Endothelial cell (in vitro differentiated cells): ENCODE data around the gene EIF3I. TPM values are rescaled to one million over a fixed set of nuclear protein-coding genes. Genes with fewer than 3 reads are reported as not detected.

Source experiments
- DNase-seq: peaks from one replicate; pipeline ENCODE4 v3.0.0; 2021; ENCODE audit warnings: low spot score
- H3K27ac Mint-ChIP-seq: one replicate; pipeline ENCODE4 v1.8.0; 2021; ENCODE audit warnings: mixed read lengths, inconsistent platforms; ENCODE audit not compliant: unreplicated experiment
- H3K27me3 Mint-ChIP-seq: one replicate; pipeline ENCODE4 v1.8.0; 2021; ENCODE audit warnings: mild to moderate bottlenecking, moderate library complexity, mixed read lengths, inconsistent platforms; ENCODE audit not compliant: unreplicated experiment
- H3K36me3 Mint-ChIP-seq: one replicate; pipeline ENCODE4 v1.8.0; 2021; ENCODE audit warnings: mild to moderate bottlenecking, low read depth, mixed read lengths, inconsistent platforms; ENCODE audit not compliant: unreplicated experiment
- H3K4me1 Mint-ChIP-seq: one replicate; pipeline ENCODE4 v1.8.0; 2021; ENCODE audit warnings: mild to moderate bottlenecking, mixed read lengths, inconsistent platforms; ENCODE audit not compliant: unreplicated experiment
- H3K4me3 Mint-ChIP-seq: one replicate; pipeline ENCODE4 v1.8.0; 2021; ENCODE audit warnings: mild to moderate bottlenecking, mixed read lengths, inconsistent platforms; ENCODE audit not compliant: unreplicated experiment
- H3K9me3 Mint-ChIP-seq: one replicate; pipeline ENCODE4 v1.8.0; 2021; ENCODE audit warnings: mixed read lengths, inconsistent platforms; ENCODE audit not compliant: unreplicated experiment
- total RNA-seq: library from RNA; stranded (reverse); fragmentation: NEBNext Ultra II Directional; extraction: Animal tissue kit (Norgen Biotek cat#: 25700); gene quantifications from one replicate; pipeline ENCODE4 v1.2.1, GENCODE V29; 2021; ENCODE audit not compliant: unreplicated experiment
- TF ChIP-seq, protein P1 (sequence below): fragments of 200-600 bp; sonication (generic); IDR thresholded peaks from one replicate; pipeline ENCODE4 v1.5.0; 2021; ENCODE audit warnings: antibody characterized with exemption; ENCODE audit not compliant: unreplicated experiment

EIF3I gene
- total RNA-seq, 1 donor from 2014 or later, result 174 TPM

DNA sequence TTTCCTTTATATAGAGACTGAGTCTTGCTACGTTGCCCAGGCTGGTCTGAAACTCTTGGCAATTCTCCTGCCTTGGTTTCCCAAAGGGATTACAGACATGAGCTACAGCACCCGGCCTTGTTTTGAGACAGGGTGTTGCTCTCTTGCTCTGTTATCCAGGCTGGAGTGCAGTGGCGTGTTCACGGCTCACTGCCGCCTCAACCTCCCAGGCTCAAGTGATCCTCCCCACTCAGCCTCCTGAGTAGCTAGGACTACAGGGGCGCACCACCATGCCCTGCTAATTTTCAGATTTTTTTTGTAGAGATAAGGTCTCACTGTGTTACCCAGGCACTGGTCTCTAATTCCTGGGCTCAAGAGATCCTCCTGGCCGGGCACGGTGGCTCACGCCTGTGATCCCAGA, 43.6 kb downstream of the EIF3I start:
- H3K36me3 Mint-ChIP-seq, result no peaks in the 10 kb centered on the region

DNA sequence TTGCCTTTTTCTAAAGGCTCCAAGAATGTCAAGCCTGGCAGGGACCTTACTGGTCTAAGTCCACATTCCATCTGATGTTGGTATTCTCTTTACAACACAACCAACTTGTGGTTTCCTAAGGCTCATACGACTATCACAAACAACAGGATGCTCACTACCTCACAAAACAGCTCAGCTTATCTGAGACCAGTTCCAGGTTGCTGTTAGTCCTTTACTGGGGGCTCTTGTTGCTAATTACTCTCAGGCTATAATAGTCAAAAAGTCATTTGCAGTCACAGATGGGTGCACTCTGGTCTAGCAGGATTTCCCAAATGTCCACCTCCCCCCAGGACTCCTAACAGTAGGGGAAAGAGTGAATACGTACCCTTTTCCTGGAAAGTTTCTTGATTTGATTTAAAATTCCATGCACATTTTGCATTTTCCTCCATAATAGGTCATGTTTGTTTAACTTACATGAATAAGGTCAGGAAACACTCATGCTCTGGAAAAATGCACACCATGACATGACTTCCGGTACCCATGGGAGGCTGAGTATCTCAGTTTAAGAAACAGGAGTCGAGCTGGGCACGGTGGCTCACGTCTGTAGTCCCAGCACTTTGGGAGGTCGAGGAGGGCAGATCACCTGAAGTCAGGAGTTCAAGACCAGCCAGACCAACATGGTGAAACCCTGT, 44.8 kb downstream of the EIF3I start:
- H3K9me3 Mint-ChIP-seq, result no peaks in the 10 kb centered on the region
- DNase-seq, result no peak
- peaks cover 6% of the 10 kb centered on the region for H3K27me3 Mint-ChIP-seq
- no peaks in the 10 kb centered on the region for H3K36me3 Mint-ChIP-seq
- H3K4me1 Mint-ChIP-seq, result peaks cover 14% of the 10 kb centered on the region
- H3K4me3 Mint-ChIP-seq, result no peak overlapping the region
- TF ChIP-seq, protein P1, sequence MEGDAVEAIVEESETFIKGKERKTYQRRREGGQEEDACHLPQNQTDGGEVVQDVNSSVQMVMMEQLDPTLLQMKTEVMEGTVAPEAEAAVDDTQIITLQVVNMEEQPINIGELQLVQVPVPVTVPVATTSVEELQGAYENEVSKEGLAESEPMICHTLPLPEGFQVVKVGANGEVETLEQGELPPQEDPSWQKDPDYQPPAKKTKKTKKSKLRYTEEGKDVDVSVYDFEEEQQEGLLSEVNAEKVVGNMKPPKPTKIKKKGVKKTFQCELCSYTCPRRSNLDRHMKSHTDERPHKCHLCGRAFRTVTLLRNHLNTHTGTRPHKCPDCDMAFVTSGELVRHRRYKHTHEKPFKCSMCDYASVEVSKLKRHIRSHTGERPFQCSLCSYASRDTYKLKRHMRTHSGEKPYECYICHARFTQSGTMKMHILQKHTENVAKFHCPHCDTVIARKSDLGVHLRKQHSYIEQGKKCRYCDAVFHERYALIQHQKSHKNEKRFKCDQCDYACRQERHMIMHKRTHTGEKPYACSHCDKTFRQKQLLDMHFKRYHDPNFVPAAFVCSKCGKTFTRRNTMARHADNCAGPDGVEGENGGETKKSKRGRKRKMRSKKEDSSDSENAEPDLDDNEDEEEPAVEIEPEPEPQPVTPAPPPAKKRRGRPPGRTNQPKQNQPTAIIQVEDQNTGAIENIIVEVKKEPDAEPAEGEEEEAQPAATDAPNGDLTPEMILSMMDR, result no peak
- no peak overlapping the region for H3K27ac Mint-ChIP-seq

More for the DNA sequence above, 43.6 kb downstream of the EIF3I start:
- no peak overlapping the region for H3K4me3 Mint-ChIP-seq
- H3K9me3 Mint-ChIP-seq, result no peaks in the 10 kb centered on the region
- H3K27me3 Mint-ChIP-seq, result peaks cover 2% of the 10 kb centered on the region
- TF ChIP-seq, protein P1, result no peak
- H3K4me1 Mint-ChIP-seq, result peaks cover 14% of the 10 kb centered on the region
- DNase-seq, result no peak
- H3K27ac Mint-ChIP-seq, result peak overlapping the region; percentile 37

DNA sequence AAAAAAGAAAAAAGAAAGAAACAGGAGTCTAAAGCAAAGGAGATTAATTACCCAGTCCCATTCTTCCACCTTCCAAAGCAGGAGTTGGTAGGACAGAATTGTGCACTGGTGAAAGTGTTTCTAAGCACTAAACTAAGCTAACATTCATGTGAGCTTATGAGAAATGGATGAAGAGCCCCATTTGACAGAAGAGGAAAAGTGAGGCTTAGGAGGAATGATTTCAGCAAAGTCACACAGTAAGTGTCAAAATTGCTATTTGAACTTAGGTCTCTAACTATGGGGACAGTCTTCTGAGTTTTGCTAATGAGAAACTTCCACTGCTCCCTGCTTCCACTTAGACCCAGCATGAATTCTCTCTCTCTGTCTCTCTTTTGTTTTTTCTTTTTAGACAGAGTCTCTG, 47.5 kb downstream of the EIF3I start:
- TF ChIP-seq, protein P1, result no peak
- peaks cover 5% of the 10 kb centered on the region for H3K27me3 Mint-ChIP-seq
- H3K9me3 Mint-ChIP-seq, result no peaks in the 10 kb centered on the region
- no peaks in the 10 kb centered on the region for H3K36me3 Mint-ChIP-seq
- DNase-seq, result no peak
- H3K27ac Mint-ChIP-seq, result no peak overlapping the region
- peaks cover 11% of the 10 kb centered on the region for H3K4me1 Mint-ChIP-seq
- no peak overlapping the region for H3K4me3 Mint-ChIP-seq

DNA sequence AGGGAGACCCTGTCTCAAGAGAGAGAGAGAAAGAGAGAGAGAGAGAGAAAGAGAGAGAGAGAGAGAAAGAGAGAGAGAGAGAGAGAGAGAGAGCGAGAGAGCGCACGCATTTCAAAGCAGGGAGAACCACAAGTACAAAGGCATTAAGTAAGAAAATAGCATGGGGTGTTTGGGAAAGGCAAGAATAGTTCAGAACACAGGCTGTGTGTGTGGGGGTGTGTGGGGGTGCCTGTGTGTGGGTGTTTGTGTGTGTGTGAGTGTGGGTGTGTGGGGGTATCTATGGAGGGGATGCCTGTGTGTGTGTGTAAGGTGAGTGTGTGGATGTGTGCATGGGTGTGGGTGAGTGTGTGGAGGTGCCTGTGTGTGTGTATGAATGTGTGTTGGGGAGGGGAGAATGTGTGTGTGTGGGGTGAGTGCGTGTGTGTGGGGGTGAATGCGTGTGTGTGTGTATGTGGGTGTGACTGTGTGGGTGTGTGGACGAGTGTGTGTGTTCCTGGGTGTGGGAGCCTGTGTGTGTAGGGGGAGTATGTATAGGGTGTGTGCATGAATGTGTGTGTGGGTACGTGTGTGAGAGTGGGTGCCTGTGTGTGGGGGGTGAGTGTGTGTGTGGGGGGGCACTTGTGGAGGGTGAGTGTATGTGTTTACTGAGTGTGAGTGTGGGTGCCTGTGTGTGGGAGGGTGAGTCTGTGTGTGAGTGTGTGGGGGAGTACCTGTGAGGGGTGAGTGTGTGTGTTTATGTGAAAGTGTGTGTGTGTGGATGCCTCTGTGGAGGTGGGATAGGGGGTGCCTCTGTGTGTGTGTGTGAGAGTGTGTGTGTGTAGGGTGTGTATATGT, 50.6 kb downstream of the EIF3I start:
- DNase-seq, result no peak
- Mint-ChIP-seq H3K4me3 (no peak overlapping the region), H3K27ac (no peak overlapping the region), H3K36me3 (no peaks in the 10 kb centered on the region), H3K4me1 (peaks cover 4% of the 10 kb centered on the region), H3K9me3 (no peaks in the 10 kb centered on the region), H3K27me3 (peaks cover 15% of the 10 kb centered on the region)
- TF ChIP-seq, protein P1, result no peak
